ENCODE results near the gene RAB26. TPM values are rescaled to one million over a fixed set of nuclear protein-coding genes. Genes with fewer than 3 reads are reported as not detected.

Gene RAB26
- total RNA-seq, 1 donor from 2014 or later = not detected

GRCh38 chr16:2158262-2158638, 9.8 kb downstream of the RAB26 start:
- intact Hi-C loops (cut with micrococcal nuclease) = loop anchor here (5.0 kb wide), 1 partner anchor 49 kb away; the partner anchor contains the start of gene MLST8

- intact Hi-C loops (cut with micrococcal nuclease) = loop anchor here (5.0 kb wide), 1 partner anchor 48 kb away; the partner anchor contains the start of gene MLST8
Observed at GRCh38 chr16:2159175-2159838, 10.9 kb downstream of the RAB26 start.

DNA sequence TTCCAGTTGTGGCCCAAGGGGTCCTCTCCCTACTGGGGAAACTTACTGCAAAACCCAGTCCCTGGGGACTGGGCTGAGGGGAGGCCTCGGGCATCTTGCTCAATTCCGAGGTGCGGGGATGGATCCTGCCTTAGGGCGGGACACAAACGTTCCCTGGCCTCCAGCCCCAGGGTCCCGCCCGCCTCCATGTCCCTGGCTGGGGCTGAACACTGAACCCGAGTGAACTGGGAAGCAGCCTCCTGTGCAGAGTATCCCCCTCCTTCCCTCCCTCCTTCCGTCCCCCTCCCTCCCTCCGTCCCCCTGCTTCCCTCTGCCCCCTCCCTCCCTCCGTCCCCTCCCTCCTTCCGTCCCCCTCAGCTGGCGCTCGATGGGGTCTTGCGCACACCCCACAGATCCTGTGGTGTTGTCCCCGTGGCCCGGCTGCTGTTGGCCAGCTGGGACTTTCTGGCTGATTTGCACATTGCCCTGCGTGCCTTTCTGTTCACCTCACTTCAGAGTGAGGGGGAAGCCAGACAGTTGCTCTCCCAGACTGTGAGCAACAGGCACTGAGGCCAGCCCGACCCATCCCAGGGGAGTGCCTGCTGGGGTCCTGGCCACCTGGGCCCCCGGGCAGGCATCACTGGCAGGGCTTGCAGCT, 12.6 kb downstream of the RAB26 start:
- intact Hi-C loops (cut with micrococcal nuclease) = no loop called here

GRCh38 chr16:2161911-2162310, 13.5 kb downstream of the RAB26 start:
- intact Hi-C loops (cut with micrococcal nuclease) = no loop called here

- intact Hi-C loops (cut with micrococcal nuclease) = no loop called here
Observed at GRCh38 chr16:2162676-2163118, 14.3 kb downstream of the RAB26 start.

DNA sequence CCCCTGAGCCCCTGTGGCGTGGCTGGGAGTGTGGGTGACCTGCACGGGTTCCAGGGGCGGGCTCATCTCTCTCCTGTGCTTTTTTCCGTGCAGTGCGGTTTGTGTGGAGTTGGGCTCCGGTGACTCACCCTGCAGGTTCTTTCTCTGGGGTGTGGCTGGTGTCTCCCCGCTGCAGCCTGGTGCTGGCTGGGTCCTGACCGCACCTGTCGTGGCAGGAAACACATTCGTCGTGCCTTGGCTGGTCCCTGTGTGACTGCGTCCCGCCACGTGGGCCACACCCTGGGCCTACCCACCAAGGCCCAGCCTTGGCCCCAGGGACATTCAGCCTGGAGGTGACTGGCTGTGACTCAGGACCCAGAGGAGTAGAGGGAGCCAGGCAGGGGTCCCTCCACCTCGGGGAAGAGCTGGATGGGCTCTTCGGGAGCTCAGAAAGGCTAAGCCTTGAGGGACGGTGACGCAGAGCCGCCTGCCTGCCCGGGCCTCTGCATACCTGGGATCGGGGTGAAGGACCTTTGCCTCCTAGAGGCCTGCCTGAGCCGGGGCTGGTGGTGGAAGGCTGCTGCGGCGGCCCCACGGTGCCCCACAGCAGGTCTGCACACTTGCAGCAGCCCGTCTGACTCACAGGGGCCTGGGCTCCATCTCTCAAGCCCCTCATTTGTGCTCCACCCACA, 14.9 kb downstream of the RAB26 start:
- intact Hi-C loops (cut with micrococcal nuclease) = no loop called here

DNA sequence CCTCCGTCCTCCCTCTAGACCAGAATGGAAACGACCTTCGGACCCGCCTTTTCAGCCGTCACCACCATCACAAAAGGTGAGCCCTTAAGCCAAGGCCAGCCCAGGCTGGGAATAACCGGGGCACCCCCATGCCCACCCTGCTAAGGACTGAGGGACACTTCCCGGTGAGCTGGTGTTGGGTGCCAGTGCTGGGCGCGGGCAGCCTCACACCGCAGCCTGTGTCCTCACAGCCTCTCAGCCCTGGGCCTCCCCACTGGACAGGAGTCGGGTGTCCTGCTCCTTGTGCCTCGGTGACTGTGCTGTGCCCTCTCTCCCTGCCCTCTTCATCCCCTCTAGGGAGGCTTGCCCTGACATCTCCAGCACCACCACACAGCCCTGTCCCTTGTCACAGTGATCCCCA, 17.4 kb downstream of the RAB26 start:
- intact Hi-C loops (cut with micrococcal nuclease) = no loop called here

DNA sequence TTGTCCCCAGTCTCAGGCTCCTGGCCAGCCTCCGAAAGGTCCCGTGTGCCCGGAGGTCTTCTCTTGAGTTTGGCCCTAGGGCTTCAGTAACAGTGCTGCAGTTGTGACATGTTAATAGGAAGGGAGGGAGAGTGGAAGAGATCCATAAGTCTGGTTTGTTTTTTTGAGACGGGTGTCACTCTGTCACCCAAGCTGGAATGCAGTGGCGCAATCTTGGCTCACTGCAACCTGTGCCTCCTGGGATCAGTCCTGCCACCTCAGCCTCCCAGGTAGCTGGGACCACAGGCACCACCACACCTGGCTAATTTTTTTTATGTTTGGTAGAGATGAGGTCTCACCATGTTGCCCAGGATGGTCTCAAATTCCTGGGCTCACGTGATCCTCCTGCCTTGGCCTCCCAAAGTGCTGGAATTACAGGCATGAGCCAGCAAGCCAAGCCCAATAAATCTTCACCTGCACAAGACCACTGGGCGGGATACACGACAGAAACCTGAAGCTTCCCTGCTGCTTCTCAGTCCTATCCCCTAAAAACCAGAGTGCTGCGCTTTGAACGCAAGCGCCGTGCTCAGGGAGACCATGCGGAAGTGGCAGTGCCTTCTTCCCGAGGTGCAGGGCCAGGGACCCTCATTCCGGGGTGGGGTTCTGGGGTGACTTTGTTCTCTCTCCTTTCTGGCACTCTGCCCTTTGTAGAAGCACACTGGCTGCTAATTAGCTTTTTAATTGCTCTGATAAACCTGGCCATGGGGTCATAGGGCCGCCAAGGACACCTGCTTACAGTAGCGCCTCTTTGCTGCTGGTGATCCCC, 18.0 kb downstream of the RAB26 start:
- intact Hi-C loops (cut with micrococcal nuclease) = no loop called here

DNA sequence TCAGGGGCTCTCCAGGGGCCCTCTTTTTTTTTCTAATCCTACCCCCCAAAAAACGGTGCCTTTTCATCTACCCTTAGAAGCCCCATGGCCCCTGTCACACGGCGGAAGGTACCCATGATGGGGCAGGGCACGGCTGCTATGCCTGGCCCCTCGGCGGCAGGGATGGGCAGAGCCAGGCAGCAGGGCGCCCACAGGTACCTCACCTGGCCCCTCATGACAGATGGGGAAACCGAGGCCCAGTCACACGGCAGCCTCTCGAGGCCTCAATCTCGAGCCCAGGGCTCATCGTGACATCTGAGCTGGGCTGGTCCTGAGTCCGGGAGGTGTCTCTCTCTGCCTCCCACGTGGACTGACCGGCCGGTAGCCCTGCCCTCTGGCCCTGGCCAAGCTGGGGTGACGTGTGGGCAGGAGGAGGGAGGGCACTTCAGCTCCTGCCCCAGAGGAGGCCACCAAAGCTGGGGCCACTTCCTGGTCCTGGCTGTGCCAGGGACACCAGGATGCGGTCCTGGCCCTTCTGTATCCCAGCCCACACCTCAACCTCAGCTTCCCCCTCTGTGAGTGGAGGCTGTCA, 18.7 kb downstream of the RAB26 start:
- intact Hi-C loops (cut with micrococcal nuclease) = no loop called here

DNA sequence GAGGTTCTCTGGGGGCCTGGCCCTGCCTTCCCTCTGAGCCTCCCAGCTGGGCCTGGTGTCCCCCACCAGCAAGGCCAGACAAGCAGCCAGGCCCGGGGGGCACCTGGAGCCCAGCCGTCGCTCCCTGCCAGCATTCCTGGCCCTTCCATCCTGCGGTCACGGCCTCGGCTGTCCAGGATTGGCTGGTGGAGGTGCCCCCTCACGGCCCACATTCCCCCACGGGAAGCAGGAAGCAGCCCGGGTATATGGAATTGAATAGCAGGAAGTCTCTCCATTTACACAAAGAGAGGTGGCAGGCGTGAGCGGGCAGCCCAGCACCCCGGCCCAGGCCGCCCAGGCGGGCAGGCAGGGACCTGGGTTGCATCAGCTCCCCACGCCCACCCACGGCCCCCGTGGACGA, 21.7 kb downstream of the RAB26 start:
- intact Hi-C loops (cut with micrococcal nuclease) = no loop called here

- intact Hi-C loops (cut with micrococcal nuclease) = no loop called here
Observed at GRCh38 chr16:2170587-2171435, 22.4 kb downstream of the RAB26 start.

- intact Hi-C loops (cut with micrococcal nuclease) = no loop called here
Observed at GRCh38 chr16:2171601-2172178, 23.3 kb downstream of the RAB26 start.

GRCh38 chr16:2172688-2173335, 24.4 kb downstream of the RAB26 start:
- intact Hi-C loops (cut with micrococcal nuclease) = no loop called here

- intact Hi-C loops (cut with micrococcal nuclease) = no loop called here
Observed at GRCh38 chr16:2173366-2173765, 24.9 kb downstream of the RAB26 start.

- intact Hi-C loops (cut with micrococcal nuclease) = no loop called here
Observed at GRCh38 chr16:2173916-2174315, 25.5 kb downstream of the RAB26 start.

DNA sequence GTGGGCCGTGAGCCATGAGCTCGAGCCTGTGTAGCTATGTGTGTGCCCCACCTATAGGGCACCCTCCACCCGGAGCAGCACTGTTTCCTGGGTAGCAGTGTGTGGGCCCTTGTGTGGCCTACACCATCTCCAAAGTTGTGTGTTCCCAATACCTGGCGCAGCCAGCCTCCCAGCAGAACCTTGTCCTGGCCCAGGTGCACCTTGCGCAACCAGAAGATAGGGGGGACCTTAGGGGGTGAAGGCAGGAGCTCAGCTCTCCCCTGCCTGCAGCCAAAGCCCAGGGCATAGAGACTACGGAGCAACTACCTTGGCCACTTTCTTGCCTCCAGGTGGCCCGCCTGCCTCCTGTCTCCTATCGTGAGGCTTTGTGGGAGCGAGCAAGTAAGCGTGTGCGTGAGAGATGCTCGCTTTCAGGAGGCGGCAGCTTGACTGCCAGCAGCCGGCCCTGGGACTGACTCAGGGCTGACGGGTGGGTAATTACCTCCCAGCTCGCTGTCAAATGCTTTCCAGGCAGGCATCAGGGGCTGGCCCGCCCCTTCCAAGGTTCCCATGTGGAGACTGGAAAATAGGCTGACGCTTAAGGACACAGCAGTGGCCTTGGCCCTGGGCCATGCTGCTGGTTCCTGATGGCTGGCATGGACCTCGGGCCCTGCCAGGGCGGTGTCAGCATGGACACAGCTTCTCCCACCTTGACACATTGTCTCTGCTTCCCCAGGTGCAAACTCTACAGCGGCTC, 26.1 kb downstream of the RAB26 start:
- intact Hi-C loops (cut with micrococcal nuclease) = no loop called here

DNA sequence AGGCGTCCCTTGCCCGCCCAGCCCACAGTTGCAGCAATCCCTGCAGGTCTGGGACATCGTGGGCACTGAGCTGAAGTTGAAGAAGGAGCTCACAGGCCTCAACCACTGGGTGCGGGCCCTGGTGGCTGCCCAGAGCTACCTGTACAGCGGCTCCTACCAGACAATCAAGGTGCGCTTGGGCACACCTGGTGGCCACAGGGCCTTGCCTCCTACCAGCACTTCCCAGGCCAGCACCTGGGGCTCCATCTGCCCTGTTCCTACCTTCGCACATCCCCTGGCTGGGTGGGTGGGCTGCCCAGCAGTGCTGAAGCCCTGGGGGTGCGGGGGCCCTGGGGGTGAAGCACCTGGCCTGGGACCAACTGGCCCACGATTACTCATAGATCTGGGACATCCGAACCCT, 27.0 kb downstream of the RAB26 start:
- intact Hi-C loops (cut with micrococcal nuclease) = no loop called here

DNA sequence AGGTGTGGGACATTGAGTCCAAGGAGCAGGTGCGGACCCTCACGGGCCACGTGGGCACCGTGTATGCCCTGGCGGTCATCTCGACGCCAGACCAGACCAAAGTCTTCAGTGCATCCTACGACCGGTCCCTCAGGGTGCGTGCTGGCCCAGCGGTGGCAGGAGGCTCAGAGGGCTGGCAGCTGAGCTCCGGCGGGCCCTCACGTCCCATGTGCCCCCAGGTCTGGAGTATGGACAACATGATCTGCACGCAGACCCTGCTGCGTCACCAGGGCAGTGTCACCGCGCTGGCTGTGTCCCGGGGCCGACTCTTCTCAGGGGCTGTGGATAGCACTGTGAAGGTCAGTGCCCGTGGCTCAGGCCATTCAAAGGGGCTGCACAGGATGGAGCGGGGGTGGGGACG, 27.6 kb downstream of the RAB26 start:
- intact Hi-C loops (cut with micrococcal nuclease) = no loop called here

DNA sequence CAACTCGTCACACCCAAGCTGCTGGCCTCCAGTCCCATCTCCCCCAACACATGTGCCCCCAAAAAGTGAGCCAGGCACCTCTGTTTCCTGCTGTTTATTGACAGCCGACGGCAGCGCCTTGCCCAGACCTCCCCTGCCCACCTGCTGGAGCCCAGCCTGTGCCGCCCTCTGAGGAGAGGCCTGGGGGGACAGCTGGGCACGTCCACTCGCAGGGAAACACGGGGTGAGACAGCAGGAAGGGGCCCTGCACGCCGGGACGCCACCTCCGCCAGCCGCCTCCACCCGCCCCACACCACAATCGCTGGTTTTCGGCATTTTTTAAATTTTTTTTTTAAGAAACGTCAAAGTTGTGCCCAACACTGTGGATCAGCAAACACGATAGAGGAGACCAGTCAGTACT, 28.7 kb downstream of the RAB26 start:
- intact Hi-C loops (cut with micrococcal nuclease) = no loop called here

All from T-helper 2 cell treated with Interferon-gamma antibody and Interleukin-4, amounts not matched to agents 100 ng/mL and 5 ng/mL, for 36 hours (primary cell).